H1 (cell line): Measurements from ENCODE around the gene ANKRD2. TPM values are rescaled to one million over a fixed set of nuclear protein-coding genes. Genes with fewer than 3 reads are reported as not detected.
A peak's percentile ranks its signal among the peaks of the same experiment; 100 is the strongest.

Experiments
- CTCF ChIA-PET: fragments of 300-600 bp; sonication (Branson Sonifier 250); formaldehyde crosslinking; loops from one replicate; lab custom pipeline; 2021; ENCODE audit not compliant: partially characterized antibody; lab: Charles Lee
- POLR2A ChIA-PET: fragments of 300-600 bp; sonication (Branson Sonifier 250); formaldehyde crosslinking; loops from one replicate; lab custom pipeline; 2021; ENCODE audit warnings: inconsistent platforms; ENCODE audit not compliant: partially characterized antibody; lab: Charles Lee
- DNase-seq, 2 experiments: peaks; one replicate each; pipeline versions ENCODE4 v3.0.0 to v3.0.0-alpha.2; 2010 to 2022; ENCODE audit warnings: low spot score in 2 of 2, low read depth in 1 of 2, mixed read lengths in 1 of 2
- FAIRE-seq: peaks from 2 replicates; lab custom pipeline; 2011; peaks lifted over from hg19 to GRCh38; lab: Jason Lieb, UNC
- H2AFZ ChIP-seq: 2 replicates; pipeline ENCODE4 v1.8.1; 2012; ENCODE audit warnings: low read length, inconsistent platforms
- H2AK5ac ChIP-seq: 2 replicates; pipeline ENCODE4 v1.6.1; 2013; ENCODE audit warnings: low read depth, low read length
- H2BK120ac ChIP-seq: replicated peaks from 2 replicates; pipeline ENCODE3; 2013; ENCODE audit warnings: low read depth, low read length, inconsistent platforms
- H2BK12ac ChIP-seq: 2 replicates; pipeline ENCODE4 v1.6.1; 2013; ENCODE audit warnings: low read depth, low read length
- H2BK15ac ChIP-seq: 2 replicates; pipeline ENCODE4 v1.6.1; 2013; ENCODE audit warnings: low read length
- H2BK20ac ChIP-seq: 2 replicates; pipeline ENCODE4 v1.6.1; 2013; ENCODE audit warnings: low read length
- H2BK5ac ChIP-seq: 2 replicates; pipeline ENCODE4 v1.6.1; 2013; ENCODE audit warnings: low read depth, low read length
- H3K14ac ChIP-seq: 2 replicates; pipeline ENCODE4 v1.6.1; 2013; ENCODE audit warnings: inconsistent platforms; ENCODE audit not compliant: insufficient read length
- H3K18ac ChIP-seq: 2 replicates; pipeline ENCODE4 v1.6.1; 2013; ENCODE audit warnings: low read length; ENCODE audit errors: extremely low read depth
- H3K23ac ChIP-seq: 2 replicates; pipeline ENCODE4 v1.6.1; 2013; ENCODE audit warnings: inconsistent platforms; ENCODE audit not compliant: insufficient read length
- H3K23me2 ChIP-seq: 2 replicates; pipeline ENCODE4 v1.6.1; 2013; ENCODE audit warnings: low read depth, low read length
- H3K27ac ChIP-seq: 2 replicates; pipeline ENCODE4 v1.6.1; 2011; ENCODE audit warnings: low read depth, low read length, inconsistent platforms
- H3K27me3 ChIP-seq, 4 experiments: replicated peaks in 1 of 4; 1 replicate in 1 of 4; 2 replicates in 3 of 4; pipeline versions ENCODE4 v1.6.1 to v1.8.1; 2011 to 2013; ENCODE audit warnings: low read length in 3 of 4, mild to moderate bottlenecking in 3 of 4, inconsistent platforms in 2 of 4, mixed read lengths in 2 of 4, moderate library complexity in 1 of 4; ENCODE audit not compliant: control insufficient read depth in 3 of 4, insufficient read depth in 3 of 4; ENCODE audit errors: extremely low read depth in 1 of 4
- H3K36me3 ChIP-seq, 4 experiments: 2 replicates each; pipeline versions ENCODE4 v1.6.1 to v1.8.1; 2011 to 2013; ENCODE audit warnings: mild to moderate bottlenecking in 4 of 4, low read length in 3 of 4, moderate library complexity in 2 of 4, control low read depth in 1 of 4, inconsistent platforms in 1 of 4; ENCODE audit not compliant: insufficient read depth in 4 of 4, control insufficient read depth in 2 of 4
- H3K4ac ChIP-seq: replicated peaks from 2 replicates; pipeline ENCODE3; 2013; ENCODE audit warnings: low read length, low read depth, mixed read lengths, inconsistent platforms; ENCODE audit not compliant: insufficient read length
- H3K4me1 ChIP-seq, 4 experiments: replicated peaks in 1 of 4; 1 replicate in 1 of 4; 2 replicates in 3 of 4; pipeline versions ENCODE4 v1.6.1 to v1.8.1; 2011 to 2013; ENCODE audit warnings: low read length in 3 of 4, inconsistent platforms in 2 of 4, mixed read lengths in 1 of 4; ENCODE audit not compliant: insufficient read depth in 4 of 4, control insufficient read depth in 3 of 4
- H3K4me2 ChIP-seq, 2 experiments: 2 replicates each; pipeline versions ENCODE4 v1.6.1 to v1.8.1; 2011 to 2013; ENCODE audit warnings: low read depth in 2 of 2, low read length in 2 of 2, control low read depth in 1 of 2, inconsistent platforms in 1 of 2, mild to moderate bottlenecking in 1 of 2; ENCODE audit not compliant: insufficient read depth in 1 of 2
- H3K4me3 ChIP-seq, 4 experiments: fragments of 200-600, 300-600 bp in 1 of 4; sonication (generic), shearing (Covaris generic), sonication (Bioruptor Twin) in 1 of 4; 2 replicates each; pipeline versions ENCODE4 v1.5.1 to v1.8.1; 2011 to 2016; ENCODE audit warnings: low read length in 4 of 4, low read depth in 3 of 4, control low read depth in 2 of 4, inconsistent platforms in 2 of 4, mild to moderate bottlenecking in 2 of 4, mixed read lengths in 1 of 4, moderate library complexity in 1 of 4; ENCODE audit not compliant: insufficient read depth in 2 of 4; ENCODE audit errors: extremely low read depth in 1 of 4
- H3K56ac ChIP-seq: replicated peaks from 2 replicates; pipeline ENCODE3; 2013; ENCODE audit warnings: low read depth, mild to moderate bottlenecking, mixed read lengths, low read length, inconsistent platforms; ENCODE audit not compliant: insufficient read length
- H3K79me1 ChIP-seq: 2 replicates; pipeline ENCODE4 v1.6.1; 2013; ENCODE audit warnings: low read depth, low read length, control low read depth
- H3K79me2 ChIP-seq, 2 experiments: 2 replicates each; pipeline versions ENCODE4 v1.6.1 to v1.8.1; 2012 to 2013; ENCODE audit warnings: low read length in 2 of 2, mild to moderate bottlenecking in 2 of 2, inconsistent platforms in 1 of 2; ENCODE audit not compliant: insufficient read depth in 2 of 2, control insufficient read depth in 1 of 2
- H3K9ac ChIP-seq, 4 experiments: replicated peaks in 1 of 4; 1 replicate in 1 of 4; 2 replicates in 3 of 4; pipeline versions ENCODE4 v1.6.1 to v1.8.1; 2011 to 2013; ENCODE audit warnings: low read depth in 3 of 4, low read length in 3 of 4, control low read depth in 2 of 4, mild to moderate bottlenecking in 2 of 4, moderate library complexity in 2 of 4, inconsistent platforms in 1 of 4; ENCODE audit errors: extremely low read depth in 1 of 4
- H3K9me3 ChIP-seq, 2 experiments: 2 replicates each; pipeline versions ENCODE4 v1.6.1 to v1.8.1; 2012 to 2013; ENCODE audit warnings: mild to moderate bottlenecking in 2 of 2, moderate library complexity in 2 of 2, control low read depth in 1 of 2, inconsistent platforms in 1 of 2, low read depth in 1 of 2, low read length in 1 of 2, mixed read lengths in 1 of 2; ENCODE audit not compliant: insufficient read depth in 2 of 2
- H4K20me1 ChIP-seq, 2 experiments: replicated peaks in 1 of 2; 2 replicates each; pipeline versions ENCODE3 to v1.8.1; 2011 to 2013; ENCODE audit warnings: inconsistent platforms in 2 of 2, low read length in 2 of 2, mild to moderate bottlenecking in 1 of 2; ENCODE audit not compliant: insufficient read depth in 2 of 2, control insufficient read depth in 1 of 2
- H4K5ac ChIP-seq: 2 replicates; pipeline ENCODE4 v1.6.1; 2013; ENCODE audit warnings: low read length, low read depth, mixed read lengths, inconsistent platforms; ENCODE audit not compliant: insufficient read length
- H4K8ac ChIP-seq: 2 replicates; pipeline ENCODE4 v1.8.0; 2013; ENCODE audit warnings: mild to moderate bottlenecking, moderate library complexity, low read length, inconsistent platforms; ENCODE audit not compliant: insufficient read depth; ENCODE audit errors: extremely low read depth
- H4K91ac ChIP-seq: replicated peaks from 2 replicates; pipeline ENCODE3; 2013; ENCODE audit warnings: low read length, mixed read lengths, inconsistent platforms; ENCODE audit not compliant: insufficient read length
- BCL11A ChIP-seq, 2 experiments: IDR thresholded peaks; one replicate each; pipeline ENCODE4 v1.6.1; 2011; ENCODE audit warnings: low read depth in 2 of 2, low read length in 2 of 2, mild to moderate bottlenecking in 2 of 2
- CBX5 ChIP-seq: fragments of 300-800, 300-1000 bp; sonication (generic); IDR thresholded peaks from 2 replicates; pipeline ENCODE4 v1.7.1; 2016; ENCODE audit warnings: antibody characterized with exemption, low read length, low read depth
- CEBPB ChIP-seq: IDR thresholded peaks from 2 replicates; pipeline ENCODE4 v1.6.1; 2012; ENCODE audit warnings: low read depth, low read length
- GTF2F1 ChIP-seq: IDR thresholded peaks from 2 replicates; pipeline ENCODE4 v1.6.1; 2012; ENCODE audit warnings: low read depth, low read length, improper control_type of control experiment, borderline replicate concordance
- POLR2A ChIP-seq, 2 experiments: IDR thresholded peaks; 1 replicate in 1 of 2; 2 replicates in 1 of 2; pipeline ENCODE4 v1.6.1; 2011; ENCODE audit warnings: low read depth in 2 of 2, low read length in 2 of 2, mild to moderate bottlenecking in 2 of 2; ENCODE audit errors: control extremely low read depth in 1 of 2
- RFX5 ChIP-seq: IDR thresholded peaks from 2 replicates; pipeline ENCODE4 v1.6.1; 2011; ENCODE audit warnings: low read depth, low read length, improper control_type of control experiment, borderline replicate concordance
- SP2 ChIP-seq: IDR thresholded peaks from 2 replicates; pipeline ENCODE4 v1.6.1; 2012; ENCODE audit warnings: mild to moderate bottlenecking, low read length, inconsistent platforms
- SUZ12 ChIP-seq: fragments of 200-600 bp; sonication (generic); IDR thresholded peaks from 2 replicates; pipeline ENCODE4 v1.6.1; 2012; ENCODE audit warnings: mild to moderate bottlenecking, inconsistent platforms, low read length, moderate library complexity, mixed read lengths
- WGBS, 2 experiments: shearing (Covaris generic) in 1 of 2; methylation state at CpG; one replicate each; pipeline versions ENCODE4 v1.1.6 to v1.1.7; 2013 to 2015; ENCODE audit warnings: low lambda C conversion rate in 2 of 2, mixed read lengths in 2 of 2, inconsistent platforms in 1 of 2, low coverage in 1 of 2, missing lambda C conversion rate in 1 of 2; ENCODE audit not compliant: insufficient replicate concordance in 2 of 2, insufficient coverage in 1 of 2, insufficient read length in 1 of 2; ENCODE audit errors: extremely low coverage in 1 of 2, missing lambda C conversion rate in 1 of 2; 5-methylcytosine and 5-hydroxymethylcytosine counted together
- polyA plus RNA-seq, 7 experiments: library from polyadenylated mRNA; depleted of rRNA in 3 of 7; stranded (reverse) in 5 of 7; unstranded in 2 of 7; fragments of >200 nt in 5 of 7; fragments of 200-250 nt in 2 of 7; gene quantifications; 1 replicate in 5 of 7; 2 replicates in 1 of 7; 4 replicates in 1 of 7; pipeline versions ENCODE4 v1.2.1 to v1.2.3, GENCODE V29; 2011 to 2013; ENCODE audit warnings: missing spikeins in 2 of 7, mixed read lengths in 2 of 7
- total RNA-seq: library from RNA; stranded (reverse); fragmentation: NEBNext Ultra II Directional; extraction: Animal tissue kit (Norgen Biotek cat#: 25700); gene quantifications from 2 replicates; pipeline ENCODE4 v1.2.1, GENCODE V29; 2021
- TF ChIP-seq, protein P1 (sequence below): IDR thresholded peaks from 2 replicates; pipeline ENCODE4 v1.6.1; 2012; ENCODE audit warnings: inconsistent platforms
- TF ChIP-seq, protein P2 (sequence below): IDR thresholded peaks from 2 replicates; pipeline ENCODE4 v1.6.1; 2012; ENCODE audit warnings: inconsistent platforms

Gene ANKRD2
- total and polyA plus RNA-seq, 2 of the 8 experiments (the other 6 are each of a cell fraction or from before 2014, with no cell fraction given), result not detected

DNA sequence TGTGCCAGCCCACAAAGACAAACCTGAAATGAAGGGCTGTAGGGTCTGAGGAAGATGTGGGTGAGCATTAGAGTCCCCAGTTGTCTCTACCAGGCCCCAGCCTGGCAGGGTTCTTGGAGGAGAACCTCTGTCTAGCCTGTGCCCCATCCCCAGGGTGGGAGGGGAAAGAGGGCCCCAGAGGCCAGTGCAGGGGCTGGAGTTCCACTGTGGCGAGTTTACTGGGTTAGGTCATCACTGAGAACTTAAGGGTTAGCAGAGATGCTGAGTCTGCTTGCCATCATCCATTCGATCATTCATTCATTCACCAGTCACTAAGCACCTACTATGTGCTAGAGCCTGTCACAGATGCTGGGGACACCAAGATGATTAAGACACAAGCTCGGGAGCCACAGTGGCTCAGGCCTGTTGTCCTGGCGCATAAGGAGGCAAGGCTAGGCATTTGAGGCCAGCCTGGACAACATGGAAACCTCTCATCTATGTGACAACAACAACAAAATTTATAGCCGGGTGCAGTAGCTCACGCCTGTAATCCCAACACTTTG lies 2.6 kb downstream of the ANKRD2 start:
- Histone ChIP-seq H2BK120ac (no peak overlapping the region), H4K20me1 (peaks cover 0 to under 1% of the 10 kb centered on the region in 2 experiments), H3K9ac (no peak overlapping the region), H2BK5ac (no peak overlapping the region), H2BK20ac (no peak overlapping the region), H3K4me1 (peaks cover 2 to 6% (median 4%) of the 10 kb centered on the region in 4 experiments; a peak in 3 of 7 replicates), H4K8ac (no peak overlapping the region), H3K9me3 (no peaks in the 10 kb centered on the region), H3K14ac (no peak overlapping the region), H3K4ac (no peak overlapping the region), H3K56ac (no peak overlapping the region), H2AFZ (no peak overlapping the region)
- DNase-seq, result no peak
- TF ChIP-seq CEBPB (no peak), BCL11A (IDR thresholded peaks at IDR 0.05; ENCODE audit: low read depth in 2 of 2, low read length in 2 of 2) (no peak), POLR2A (IDR thresholded peaks at IDR 0.05; ENCODE audit: control extremely low read depth in 1 of 2, low read depth in 2 of 2, low read length in 2 of 2) (no peak), SP2 (no peak), SUZ12 (no peak), CBX5 (no peak), RFX5 (no peak), GTF2F1 (no peak)
- TF ChIP-seq, protein P1, sequence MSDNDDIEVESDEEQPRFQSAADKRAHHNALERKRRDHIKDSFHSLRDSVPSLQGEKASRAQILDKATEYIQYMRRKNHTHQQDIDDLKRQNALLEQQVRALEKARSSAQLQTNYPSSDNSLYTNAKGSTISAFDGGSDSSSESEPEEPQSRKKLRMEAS, result no peak
- TF ChIP-seq, protein P2, sequence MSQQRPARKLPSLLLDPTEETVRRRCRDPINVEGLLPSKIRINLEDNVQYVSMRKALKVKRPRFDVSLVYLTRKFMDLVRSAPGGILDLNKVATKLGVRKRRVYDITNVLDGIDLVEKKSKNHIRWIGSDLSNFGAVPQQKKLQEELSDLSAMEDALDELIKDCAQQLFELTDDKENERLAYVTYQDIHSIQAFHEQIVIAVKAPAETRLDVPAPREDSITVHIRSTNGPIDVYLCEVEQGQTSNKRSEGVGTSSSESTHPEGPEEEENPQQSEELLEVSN, result no peak
- TF ChIP-seq, all 59 proteins: peak for 0
- H2AK5ac ChIP-seq, result no peak overlapping the region
- no peak overlapping the region for H4K91ac ChIP-seq
- H3K23me2 ChIP-seq, result no peaks in the 10 kb centered on the region
- WGBS, 2 experiments, result 92% methylated on average over 6 of the region's 6 CpGs; no CpG with 5 or more reads in 1 of the 2 experiments
- no peak for FAIRE-seq
- peak overlapping the region; percentile 1 to 15; a peak in 1 of 4 replicates for H3K4me2 ChIP-seq
- H3K27me3 ChIP-seq, result no peaks in the 10 kb centered on the region; a peak in 1 of 7 replicates
- no peaks in the 10 kb centered on the region for H3K79me2 ChIP-seq
- H3K23ac ChIP-seq, result no peak overlapping the region
- H3K4me3 ChIP-seq, result no peak overlapping the region
- H3K79me1 ChIP-seq, result no peaks in the 10 kb centered on the region
- H4K5ac ChIP-seq, result no peak overlapping the region
- ChIA-PET CTCF (interaction anchor here (0.7 to 12.9 kb wide), 11 partner anchors 8 to 109 kb away, joined by 3 to 169 read pairs (median 7); partner anchors contain the start of genes C10orf62 and HOGA1), POLR2A (interaction anchor here (0.7 to 2.2 kb wide), 5 partner anchors 9 to 66 kb away, joined by 3 to 6 read pairs (median 3); partner anchors contain the start of gene HOGA1)
- H3K27ac ChIP-seq, result no peak overlapping the region
- H2BK15ac ChIP-seq, result no peak overlapping the region; the same call in 1 of the 2 replicates
- no peak overlapping the region for H3K18ac ChIP-seq
- no peak overlapping the region for H2BK12ac ChIP-seq
- H3K36me3 ChIP-seq, result peaks cover 0 to 4% (median under 1%) of the 10 kb centered on the region in 4 experiments; a peak in 4 of 8 replicates
